ENCODE results near the gene PCSK5. TPM values are rescaled to one million over a fixed set of nuclear protein-coding genes. Genes with fewer than 3 reads are reported as not detected.
A peak's percentile ranks its signal among the peaks of the same experiment; 100 is the strongest.

The PCSK5 gene
- total and polyA plus RNA-seq, 2 of the 8 experiments (the other 6 are each of a cell fraction or from before 2014, with no cell fraction given) = 5.5 to 10.7 TPM

GRCh38 chr9:76023715-76024195, 133.3 kb downstream of the PCSK5 start:
- Histone ChIP-seq H2BK15ac (ENCODE audit: low read length) (no peak overlapping the region), H3K23ac (ENCODE audit: insufficient read length) (no peak overlapping the region), H2BK120ac (replicated peaks; ENCODE audit: low read depth, low read length) (no peak overlapping the region), H3K14ac (ENCODE audit: insufficient read length) (no peak overlapping the region), H3K23me2 (ENCODE audit: low read depth, low read length) (no peaks in the 10 kb centered on the region), H3K9ac (replicated peaks in 1 of 4; ENCODE audit: extremely low read depth in 1 of 4, low read depth in 3 of 4, low read length in 3 of 4) (no peak overlapping the region), H3K4me2 (ENCODE audit: insufficient read depth in 1 of 2, low read depth in 2 of 2, low read length in 2 of 2) (no peak overlapping the region), H3K27me3 (replicated peaks in 1 of 4; ENCODE audit: control insufficient read depth in 3 of 4, extremely low read depth in 1 of 4, insufficient read depth in 3 of 4, low read length in 3 of 4) (no peaks in the 10 kb centered on the region; a peak in 1 of 7 replicates), H2BK20ac (ENCODE audit: low read length) (no peak overlapping the region), H4K5ac (ENCODE audit: insufficient read length, low read depth, low read length) (no peak overlapping the region), H2AK5ac (ENCODE audit: low read depth, low read length) (0 out of 2 replicates have a peak overlapping the region, but pooled peaks have one; percentile 43), H3K79me2 (ENCODE audit: control insufficient read depth in 1 of 2, insufficient read depth in 2 of 2, low read length in 2 of 2) (no peaks in the 10 kb centered on the region), H3K4me1 (replicated peaks in 1 of 4; ENCODE audit: control insufficient read depth in 3 of 4, insufficient read depth in 4 of 4, low read length in 3 of 4) (peaks cover 0 to 14% (median 10%) of the 10 kb centered on the region in 4 experiments; a peak in 5 of 7 replicates), H2BK12ac (ENCODE audit: low read depth, low read length) (0 out of 2 replicates have a peak overlapping the region, but pooled peaks have one; percentile 18), H3K79me1 (ENCODE audit: low read depth, low read length) (no peaks in the 10 kb centered on the region), H4K8ac (ENCODE audit: extremely low read depth, insufficient read depth, low read length) (no peak overlapping the region), H2AFZ (ENCODE audit: low read length) (no peak overlapping the region), H3K4ac (replicated peaks; ENCODE audit: insufficient read length, low read depth, low read length) (no peak overlapping the region), H2BK5ac (ENCODE audit: low read depth, low read length) (no peak overlapping the region), H3K18ac (ENCODE audit: extremely low read depth, low read length) (no peak overlapping the region), H3K56ac (replicated peaks; ENCODE audit: insufficient read length, low read depth, low read length) (no peak overlapping the region), H3K27ac (ENCODE audit: low read depth, low read length) (no peak overlapping the region), H3K9me3 (ENCODE audit: insufficient read depth in 2 of 2, low read depth in 1 of 2, low read length in 1 of 2) (no peaks in the 10 kb centered on the region), H4K91ac (replicated peaks; ENCODE audit: insufficient read length, low read length) (no peak overlapping the region), H4K20me1 (replicated peaks in 1 of 2; ENCODE audit: control insufficient read depth in 1 of 2, insufficient read depth in 2 of 2, low read length in 2 of 2) (no peaks in the 10 kb centered on the region), H3K36me3 (ENCODE audit: control insufficient read depth in 2 of 4, insufficient read depth in 4 of 4, low read length in 3 of 4) (peaks cover 0 to 9% (median 0%) of the 10 kb centered on the region in 4 experiments; a peak in 2 of 8 replicates), H3K4me3 (ENCODE audit: extremely low read depth in 1 of 4, insufficient read depth in 2 of 4, low read depth in 3 of 4, low read length in 4 of 4) (no peak overlapping the region)
- no peak for DNase-seq (ENCODE audit: low read depth in 1 of 2, low spot score in 2 of 2)
- WGBS, 2 experiments (ENCODE audit: extremely low coverage in 1 of 2, insufficient coverage in 1 of 2, insufficient read length in 1 of 2, insufficient replicate concordance in 2 of 2, low coverage in 1 of 2, low lambda C conversion rate in 2 of 2, missing lambda C conversion rate in 1 of 2) = 86% methylated on average over 7 of the region's 7 CpGs; no CpG with 5 or more reads in 1 of the 2 experiments
- CTCF ChIA-PET (ENCODE audit: partially characterized antibody) = interaction anchor here (0.6 kb wide), 1 partner anchor 278 kb away, joined by 4 read pairs; no protein-coding TSS in a partner anchor
- FAIRE-seq = no peak
- POLR2A ChIA-PET (ENCODE audit: partially characterized antibody) = no interaction called here
- TF ChIP-seq, protein P1, sequence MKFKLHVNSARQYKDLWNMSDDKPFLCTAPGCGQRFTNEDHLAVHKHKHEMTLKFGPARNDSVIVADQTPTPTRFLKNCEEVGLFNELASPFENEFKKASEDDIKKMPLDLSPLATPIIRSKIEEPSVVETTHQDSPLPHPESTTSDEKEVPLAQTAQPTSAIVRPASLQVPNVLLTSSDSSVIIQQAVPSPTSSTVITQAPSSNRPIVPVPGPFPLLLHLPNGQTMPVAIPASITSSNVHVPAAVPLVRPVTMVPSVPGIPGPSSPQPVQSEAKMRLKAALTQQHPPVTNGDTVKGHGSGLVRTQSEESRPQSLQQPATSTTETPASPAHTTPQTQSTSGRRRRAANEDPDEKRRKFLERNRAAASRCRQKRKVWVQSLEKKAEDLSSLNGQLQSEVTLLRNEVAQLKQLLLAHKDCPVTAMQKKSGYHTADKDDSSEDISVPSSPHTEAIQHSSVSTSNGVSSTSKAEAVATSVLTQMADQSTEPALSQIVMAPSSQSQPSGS (IDR thresholded peaks at IDR 0.05; ENCODE audit: low read length) = no peak
- no peak for TF ChIP-seq EP300 (IDR thresholded peaks at IDR 0.05; ENCODE audit: borderline replicate concordance in 1 of 2, low read depth in 2 of 2, low read length in 2 of 2)
- TF ChIP-seq HDAC2 (IDR thresholded peaks at IDR 0.05; ENCODE audit: borderline replicate concordance in 1 of 2, low read depth in 2 of 2, low read length in 2 of 2) = no peak
- no peak for TF ChIP-seq JUN (IDR thresholded peaks at IDR 0.05; ENCODE audit: low read depth, low read length)
- TF ChIP-seq PHF8 (conservative IDR thresholded peaks at IDR 0.05; ENCODE audit: low read depth, low read length) = no peak
- no peak for TF ChIP-seq TAF1 (IDR thresholded peaks at IDR 0.05; ENCODE audit: low read depth, low read length)
- TF ChIP-seq POU5F1 (IDR thresholded peaks at IDR 0.05; ENCODE audit: low read depth, low read length) = no peak
- TF ChIP-seq RFX5 (IDR thresholded peaks at IDR 0.05; ENCODE audit: borderline replicate concordance, low read depth, low read length) = no peak
- TF ChIP-seq CREB1 (IDR thresholded peaks at IDR 0.05) = no peak
- TF ChIP-seq BCL11A (IDR thresholded peaks at IDR 0.05; ENCODE audit: low read depth in 2 of 2, low read length in 2 of 2) = no peak
- TF ChIP-seq SIRT6 (IDR thresholded peaks at IDR 0.05; ENCODE audit: low read length) = no peak
- no peak for TF ChIP-seq JUND (IDR thresholded peaks at IDR 0.05; ENCODE audit: low read length)
